Non-pigmented ciliary epithelial cell (primary cell): Measurements from ENCODE around the gene WDR59.
"Not testable (repeated sequence)": the region's sequence is repeated elsewhere in the genome, so short reads cannot be mapped to it uniquely, and the experiment has no call there.

Source experiments
- DNase-seq: peaks from one replicate; pipeline ENCODE4 v3.0.0-alpha.2; 2010; ENCODE audit warnings: low read depth

Gene WDR59

GRCh38 chr16:75012380-75013081, 27.6 kb upstream of the WDR59 start:
- DNase-seq: no peak

GRCh38 chr16:75011634-75012307, 26.8 kb upstream of the WDR59 start:
- DNase-seq: peak; percentile 75

DNA sequence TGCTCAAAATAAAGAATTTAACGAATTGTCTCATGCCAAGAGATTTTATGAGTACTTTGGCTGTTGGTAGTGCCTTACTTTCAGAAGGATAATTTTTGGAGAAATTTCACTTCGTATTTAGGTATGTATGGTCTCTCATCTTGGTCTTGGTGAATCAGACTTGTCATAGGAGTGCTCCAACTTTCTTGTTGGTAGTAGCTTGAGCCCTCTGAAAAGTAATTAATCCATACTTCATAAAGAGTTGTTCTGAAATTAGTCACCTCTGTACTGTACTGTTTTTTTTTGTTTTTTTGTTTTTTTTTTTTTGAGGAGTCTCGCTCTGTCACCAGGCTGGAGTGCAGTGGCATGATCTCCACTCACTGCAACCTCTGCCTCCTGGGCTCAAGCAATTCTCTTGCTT, 25.5 kb upstream of the WDR59 start:
- DNase-seq: no peak

DNA sequence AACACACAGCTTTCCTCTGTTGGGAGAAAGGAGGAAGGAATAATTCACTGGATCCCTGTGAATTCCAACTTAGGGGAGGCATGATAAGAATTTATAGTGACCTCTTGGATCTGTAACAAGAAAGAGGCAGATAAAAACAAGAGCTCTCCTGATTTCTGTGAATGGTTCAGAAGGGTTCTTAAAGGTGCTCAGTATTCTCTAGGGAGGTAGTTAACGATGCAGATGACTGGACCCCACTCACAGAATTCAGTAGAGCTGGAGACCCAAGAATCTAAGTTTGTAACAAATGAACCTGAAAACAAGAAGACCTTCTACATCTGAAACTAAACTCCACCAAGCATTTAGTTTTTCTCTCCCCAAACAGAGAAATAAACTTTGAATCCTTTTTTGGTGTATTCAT, 22.5 kb upstream of the WDR59 start:
- no peak for DNase-seq

DNA sequence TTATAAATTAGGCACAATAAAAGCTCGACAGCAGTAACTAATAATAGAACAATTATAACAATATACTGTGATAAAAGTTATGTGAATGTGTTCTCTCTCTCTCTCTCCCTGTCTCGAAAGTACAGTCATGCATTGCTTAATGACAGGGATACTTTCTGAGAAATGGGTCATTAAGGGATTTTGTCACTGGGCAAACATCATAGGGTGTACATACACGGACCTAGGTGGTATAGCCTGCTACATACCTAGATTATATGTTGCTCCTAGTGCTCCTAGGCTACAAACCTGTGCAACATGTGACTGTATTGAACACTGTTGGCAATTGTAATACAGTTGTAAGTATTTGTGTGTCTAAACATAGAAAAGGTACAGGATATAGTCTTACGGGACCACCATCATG, 20.8 kb upstream of the WDR59 start:
- no peak for DNase-seq

DNA sequence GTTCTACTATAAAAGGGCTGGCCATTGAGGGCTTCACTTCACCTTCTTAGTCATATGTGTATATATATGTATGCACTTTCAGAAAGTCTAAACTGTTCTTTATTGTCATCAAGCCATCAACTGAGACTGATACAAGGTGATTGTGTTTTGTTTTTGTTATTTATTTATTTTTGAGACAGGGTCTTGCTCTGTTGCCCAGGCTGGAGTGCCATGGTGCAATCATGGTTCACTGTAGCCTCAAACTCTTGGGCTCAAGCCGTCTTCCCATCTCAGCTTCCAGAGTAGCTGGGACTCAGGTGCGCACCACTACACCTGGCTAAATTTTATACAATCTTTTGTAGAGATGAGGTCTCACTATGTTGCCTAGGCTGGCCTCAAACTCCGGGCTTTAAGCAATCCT, 19.5 kb upstream of the WDR59 start:
- no peak for DNase-seq

DNA sequence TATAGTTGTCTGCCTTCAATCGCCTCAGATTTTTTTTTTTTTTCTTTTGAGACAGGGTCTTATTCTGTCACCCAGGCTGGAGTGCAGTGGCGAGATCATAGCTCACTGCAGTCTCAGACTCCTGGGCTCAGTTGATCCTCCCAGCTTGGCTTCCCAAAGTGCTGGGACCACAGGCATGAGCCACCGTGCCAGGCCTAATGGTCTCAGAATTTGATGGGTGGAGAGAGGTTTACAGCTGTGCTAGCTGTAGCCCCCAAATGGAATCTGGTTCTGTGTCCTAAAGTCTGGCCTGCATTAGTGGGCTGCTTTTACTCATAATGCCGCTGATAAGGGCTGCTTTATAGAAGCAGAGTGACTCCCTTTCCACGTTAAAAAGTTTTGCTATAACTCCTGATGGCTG, 19.0 kb upstream of the WDR59 start:
- DNase-seq: no peak

DNA sequence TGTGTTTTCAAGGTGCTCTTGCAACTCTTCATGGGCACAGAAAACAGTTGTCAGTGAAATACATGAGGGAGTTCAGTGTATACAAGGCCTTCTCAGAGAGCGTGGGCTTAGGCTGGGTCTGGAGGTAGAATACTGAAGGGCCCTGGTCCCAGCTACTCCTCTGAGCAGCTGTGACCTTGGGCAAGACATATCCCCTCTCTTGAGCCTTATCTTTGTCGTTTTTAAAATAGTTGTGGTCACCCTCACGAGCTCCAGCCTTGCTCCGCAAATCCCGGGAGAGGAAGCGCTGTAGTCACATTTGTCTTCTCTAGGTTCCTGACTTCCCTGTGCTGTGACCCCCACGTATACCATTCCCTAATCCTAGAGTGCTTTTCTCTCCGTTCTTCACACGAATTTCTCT, 17.6 kb upstream of the WDR59 start:
- DNase-seq: no peak

DNA sequence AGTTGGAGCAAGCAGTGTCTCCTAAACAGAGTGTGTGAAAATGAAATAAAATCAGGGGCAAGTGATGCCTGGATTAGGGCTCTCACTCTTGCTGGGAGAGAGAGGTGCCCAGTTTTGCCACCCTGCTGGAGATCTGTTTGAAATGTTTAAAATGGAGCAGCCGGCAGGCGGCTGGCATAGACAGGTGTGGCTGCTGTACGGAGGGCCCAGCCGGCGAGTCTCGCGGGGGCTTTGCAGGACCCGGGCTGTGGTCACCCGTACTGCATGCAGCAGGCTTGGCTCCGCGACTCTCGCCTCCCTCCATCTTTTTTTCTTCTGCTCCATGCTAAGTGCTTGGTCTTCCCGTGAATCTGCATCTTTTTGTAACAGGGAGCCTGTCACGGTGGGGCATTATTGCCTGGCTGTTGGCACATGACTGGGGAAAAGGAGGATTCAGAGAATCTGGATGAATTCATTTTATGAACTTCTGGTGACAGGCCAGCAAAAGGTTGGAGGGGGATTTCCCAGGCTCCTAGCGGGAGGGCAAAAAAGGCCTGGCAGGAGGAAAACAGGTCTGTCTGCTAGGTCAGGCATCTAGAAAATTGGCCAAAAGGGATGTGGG, 15.7 kb upstream of the WDR59 start:
- no peak for DNase-seq

DNA sequence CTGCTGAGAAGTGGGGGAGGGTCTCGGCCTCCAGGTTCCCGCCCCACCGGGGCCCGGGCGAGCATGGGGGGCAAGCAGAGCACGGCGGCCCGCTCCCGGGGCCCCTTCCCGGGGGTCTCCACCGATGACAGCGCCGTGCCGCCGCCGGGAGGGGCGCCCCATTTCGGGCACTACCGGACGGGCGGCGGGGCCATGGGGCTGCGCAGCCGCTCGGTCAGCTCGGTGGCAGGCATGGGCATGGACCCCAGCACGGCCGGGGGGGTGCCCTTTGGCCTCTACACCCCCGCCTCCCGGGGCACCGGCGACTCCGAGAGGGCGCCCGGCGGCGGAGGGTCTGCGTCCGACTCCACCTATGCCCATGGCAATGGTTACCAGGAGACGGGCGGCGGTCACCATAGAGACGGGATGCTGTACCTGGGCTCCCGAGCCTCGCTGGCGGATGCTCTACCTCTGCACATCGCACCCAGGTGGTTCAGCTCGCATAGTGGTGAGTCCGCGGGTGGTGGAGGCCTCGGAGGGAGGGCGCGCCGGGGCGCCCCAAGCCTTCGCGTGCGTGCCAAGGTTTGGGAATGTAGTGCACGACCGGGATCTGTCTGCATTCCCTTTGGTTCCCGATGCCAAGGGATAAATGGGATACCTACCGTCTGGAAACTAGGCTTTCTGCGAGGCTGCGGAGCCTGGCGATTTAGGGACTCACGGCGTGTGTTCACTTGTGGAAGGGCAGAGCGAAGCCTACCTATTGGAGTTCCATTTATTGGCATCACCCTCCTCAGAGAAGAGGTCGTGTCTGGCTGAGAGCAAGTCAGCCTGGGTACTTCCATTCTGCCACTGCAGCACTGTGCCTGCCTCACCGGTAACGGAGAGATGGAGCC, 14.9 kb upstream of the WDR59 start:
- no peak for DNase-seq

- DNase-seq: no peak
These were observed 14.3 kb upstream of the WDR59 start for GRCh38 chr16:74999219-74999608.

DNA sequence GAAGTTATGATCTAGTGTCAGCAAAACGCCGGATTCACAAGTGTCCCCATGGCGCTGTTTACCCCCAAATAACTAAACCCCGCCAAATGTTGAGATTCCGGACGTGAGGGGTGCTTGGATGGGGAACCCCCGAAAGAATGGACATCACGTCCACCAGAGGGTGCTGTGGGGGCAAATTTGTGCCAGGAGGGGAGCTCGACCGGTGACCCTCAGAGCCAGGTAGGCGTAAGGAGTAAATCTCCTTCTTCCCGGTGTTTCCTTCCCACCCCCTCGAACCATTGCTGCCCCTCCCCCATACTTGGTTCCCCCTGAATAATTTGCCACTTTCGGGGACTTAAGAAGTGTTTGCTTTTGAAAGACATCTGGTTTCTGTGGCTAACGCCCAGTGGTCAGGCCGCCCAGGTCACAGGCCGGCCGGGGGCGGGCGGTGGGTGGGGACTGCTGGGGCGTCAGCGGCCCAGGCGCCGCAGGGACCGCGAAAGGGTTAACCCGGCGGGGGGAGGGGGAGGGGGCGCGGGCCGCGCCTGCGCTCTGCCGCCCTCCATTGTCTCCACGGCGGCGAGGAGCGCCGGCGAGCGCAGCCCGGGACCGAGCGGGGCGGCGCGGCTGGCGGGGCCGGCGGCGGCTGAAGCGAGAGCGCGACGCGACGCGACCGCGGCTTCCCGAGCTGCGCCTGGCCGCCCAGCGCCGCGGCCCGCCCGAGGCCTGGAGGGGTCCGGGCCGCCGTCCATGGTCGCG, 13.7 kb upstream of the WDR59 start, which contains the start of gene ZNRF1:
Gene ZNRF1, plus strand, starts transcription at position 544 of the 738 bp plus-strand sequence. CDS start 648 bp downstream, outside the sequence.
- DNase-seq: no peak

GRCh38 chr16:74997042-74997491, 12.1 kb upstream of the WDR59 start:
- DNase-seq: no peak

GRCh38 chr16:74995986-74996385, 11.1 kb upstream of the WDR59 start:
- DNase-seq: no peak

- no peak for DNase-seq
These were observed 6.9 kb upstream of the WDR59 start for GRCh38 chr16:74991593-74992403.

- DNase-seq: no peak
These were observed 6.3 kb upstream of the WDR59 start for GRCh38 chr16:74991268-74991592.

DNA sequence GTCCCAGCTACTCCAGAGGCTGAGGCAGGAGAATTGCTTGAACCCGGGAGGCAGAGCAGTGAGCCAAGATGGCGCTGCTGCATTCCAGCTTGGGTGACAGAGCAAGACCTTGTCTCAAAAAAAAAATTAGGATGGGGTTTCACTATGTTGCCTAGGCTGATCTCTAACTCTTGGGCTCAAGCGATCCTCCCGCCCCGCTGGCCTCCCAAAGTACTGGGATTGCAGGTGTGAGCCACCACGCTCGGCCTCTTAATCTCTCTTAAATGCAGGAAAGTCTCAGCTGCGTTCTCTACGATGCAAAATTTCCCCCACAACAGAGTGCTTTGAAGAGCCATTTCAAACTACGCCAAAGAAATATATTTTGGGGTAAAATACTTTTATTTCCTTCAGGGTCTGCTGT, 5.9 kb upstream of the WDR59 start:
- no peak for DNase-seq

- DNase-seq: not testable (repeated sequence)
These were observed 4.9 kb upstream of the WDR59 start for GRCh38 chr16:74989864-74990263.

DNA sequence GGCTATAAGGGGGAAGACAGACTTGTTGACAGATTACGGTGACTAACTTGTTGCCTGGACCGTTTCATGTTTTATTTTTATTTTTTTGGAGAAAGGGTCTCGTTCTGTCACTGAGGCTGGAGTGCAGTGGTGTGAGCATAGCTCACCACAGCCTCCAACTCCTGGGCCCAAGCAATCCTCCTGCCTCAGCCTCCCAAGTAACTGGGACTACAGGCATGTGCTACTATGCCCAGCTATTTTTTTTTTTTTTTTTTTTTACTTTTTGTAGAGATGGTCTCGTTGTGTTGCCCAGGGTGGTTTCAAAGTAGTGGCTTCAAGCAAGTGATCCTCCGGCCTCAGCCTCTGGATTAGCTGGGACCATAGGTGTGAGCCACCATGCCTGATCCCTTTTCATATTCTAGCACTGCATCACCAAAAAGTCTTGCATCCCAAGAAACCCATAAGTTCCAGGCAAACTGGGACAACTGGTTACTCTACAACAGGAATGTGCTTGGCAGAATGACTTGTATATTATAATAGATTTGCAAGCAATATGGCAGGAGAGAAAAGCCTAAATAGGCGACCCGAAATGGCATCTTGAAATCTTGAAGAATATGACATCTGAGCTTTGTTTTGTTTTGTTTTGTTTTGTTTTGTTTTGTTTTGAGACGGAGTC, 2.2 kb upstream of the WDR59 start:
- no peak for DNase-seq

- DNase-seq: no peak
These were observed 762 bp downstream of the WDR59 start for GRCh38 chr16:74984194-74984528.

GRCh38 chr16:74982256-74982655, 2.7 kb downstream of the WDR59 start:
- DNase-seq: no peak
